Esophagus squamous epithelium (tissue), 5 donors: Measurements from ENCODE around the gene GATA6. TPM values are rescaled to one million over a fixed set of nuclear protein-coding genes. Genes with fewer than 3 reads are reported as not detected.

Experiments
- DNase-seq: peaks from one replicate; lab custom pipeline; 2025; lab: John Stamatoyannopoulos, UW
- H3K27ac ChIP-seq, 4 donors: fragments of 200-600 bp; sonication (generic); one replicate each; pipeline ENCODE4 v1.5.1; 2016 to 2019; ENCODE audit warnings: mild to moderate bottlenecking in 1 of 4
- H3K27me3 ChIP-seq, 4 donors: fragments of 200-600 bp; sonication (generic); 1 replicate in 3 of 4; 2 replicates in 1 of 4; pipeline versions ENCODE4 v1.5.1 to v1.6.0; 2017 to 2021; ENCODE audit warnings: antibody characterized with exemption in 1 of 4
- H3K36me3 ChIP-seq, 3 donors: fragments of 200-600 bp; sonication (generic); one replicate each; pipeline ENCODE4 v1.5.1; 2016 to 2019
- H3K4me1 ChIP-seq, 3 donors: fragments of 200-600 bp; sonication (generic); one replicate each; pipeline ENCODE4 v1.5.1; 2017 to 2019
- H3K4me3 ChIP-seq, 4 donors: fragments of 200-600 bp; sonication (generic); 1 replicate in 3 of 4; 2 replicates in 1 of 4; pipeline ENCODE4 v1.5.1; 2016 to 2019; ENCODE audit warnings: mild to moderate bottlenecking in 2 of 4, moderate library complexity in 1 of 4
- H3K9me3 ChIP-seq, 3 donors: fragments of 200-600 bp; sonication (generic); one replicate each; pipeline ENCODE4 v1.5.1; 2016 to 2019
- CTCF ChIP-seq, 6 experiments: fragments of 450-650 bp in 4 of 6; fragments of 200-600 bp in 2 of 6; sonication (generic) in 2 of 6; IDR thresholded peaks; one replicate each; pipeline ENCODE4 v1.5.1; 2016 to 2019; ENCODE audit warnings: antibody characterized with exemption in 6 of 6, mild to moderate bottlenecking in 4 of 6, moderate library complexity in 4 of 6
- POLR2A ChIP-seq, 4 donors: fragments of 450-650 bp; IDR thresholded peaks; one replicate each; pipeline ENCODE4 v1.6.1; 2017; ENCODE audit warnings: antibody characterized with exemption in 4 of 4, mild to moderate bottlenecking in 4 of 4, moderate library complexity in 3 of 4
- WGBS, 2 donors: methylation state at CpG; one replicate each; pipeline ENCODE4 v1.1.5; 2018; 5-methylcytosine and 5-hydroxymethylcytosine counted together
- intact Hi-C: fragments of 100-400 bp; cut with DNase I; formaldehyde crosslinking; loops from one replicate; pipeline ENCODE4 v1.15.0; 2022
- total RNA-seq, 4 donors: library from RNA; depleted of rRNA; stranded (reverse); fragments of >200 nt; gene quantifications; one replicate each; pipeline ENCODE4 v1.1.0, GENCODE V29; 2016
- donor health status: DM: yes; HTN: yes; CAD: no.

The GATA6 gene
- total RNA-seq, 4 donors from 2014 or later: 0.08 to 2.2 (median 1.2) TPM

GRCh38 chr18:22185273-22185672 lies 15.9 kb downstream of the GATA6 start:
- H3K4me1 ChIP-seq: no peaks in the 10 kb centered on the region
- intact Hi-C loops: no loop called here
- peaks cover 0 to 65% (median 0%) of the 10 kb centered on the region in 4 donors for H3K27me3 ChIP-seq
- no peak overlapping the region for H3K4me3 ChIP-seq
- no peak for DNase-seq
- no peak overlapping the region for H3K27ac ChIP-seq
- WGBS, 2 donors: 83 to 94% methylated on average over 1 to 6 of the region's 6 CpGs
- H3K36me3 ChIP-seq: peaks cover 0 to 5% (median 0%) of the 10 kb centered on the region in 3 donors
- no peaks in the 10 kb centered on the region for H3K9me3 ChIP-seq
- TF ChIP-seq CTCF (IDR thresholded peaks at IDR 0.05): no peak
- no peak for TF ChIP-seq POLR2A (IDR thresholded peaks at IDR 0.05)

DNA sequence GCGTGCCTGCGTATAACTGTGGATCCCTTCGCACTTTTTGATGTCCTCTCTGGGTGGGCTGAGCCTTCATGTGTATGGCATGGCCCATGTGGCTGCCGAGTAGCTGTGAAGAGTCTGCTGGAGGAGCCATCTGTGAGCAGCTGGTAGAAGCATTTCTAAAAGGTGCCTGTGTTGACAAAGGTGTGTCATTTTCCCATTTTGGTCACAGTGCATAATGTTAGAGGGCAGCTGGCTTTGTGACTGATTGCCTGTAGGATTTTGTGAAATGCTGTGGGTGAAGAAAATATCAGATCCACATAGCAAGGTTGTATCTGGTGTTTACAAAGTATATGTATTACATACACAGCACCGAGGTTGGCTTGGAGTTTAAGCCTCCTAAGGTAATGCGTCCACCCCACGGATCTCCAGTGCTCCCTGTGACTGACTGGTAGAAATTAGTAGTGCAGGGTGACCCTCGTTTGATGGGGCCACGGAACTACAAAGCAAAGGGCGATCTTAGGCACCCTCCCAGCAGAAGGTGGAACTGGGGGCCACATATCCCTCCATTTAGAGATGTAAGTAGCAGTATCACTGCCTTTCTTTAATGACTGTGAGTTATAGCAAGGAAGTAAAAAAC lies 16.5 kb downstream of the GATA6 start:
- peaks cover 0 to 5% (median 0%) of the 10 kb centered on the region in 3 donors for H3K36me3 ChIP-seq
- intact Hi-C loops: no loop called here
- no peak for TF ChIP-seq POLR2A (IDR thresholded peaks at IDR 0.05)
- TF ChIP-seq CTCF (IDR thresholded peaks at IDR 0.05): no peak
- H3K4me1 ChIP-seq: no peaks in the 10 kb centered on the region
- H3K4me3 ChIP-seq: no peak overlapping the region
- no peaks in the 10 kb centered on the region for H3K9me3 ChIP-seq
- H3K27me3 ChIP-seq: peaks cover 0 to 65% (median 0%) of the 10 kb centered on the region in 4 donors
- no peak for DNase-seq
- 88 to 97% methylated on average over 7 to 9 of the region's 10 CpGs for WGBS, 2 donors
- H3K27ac ChIP-seq: no peak overlapping the region

DNA sequence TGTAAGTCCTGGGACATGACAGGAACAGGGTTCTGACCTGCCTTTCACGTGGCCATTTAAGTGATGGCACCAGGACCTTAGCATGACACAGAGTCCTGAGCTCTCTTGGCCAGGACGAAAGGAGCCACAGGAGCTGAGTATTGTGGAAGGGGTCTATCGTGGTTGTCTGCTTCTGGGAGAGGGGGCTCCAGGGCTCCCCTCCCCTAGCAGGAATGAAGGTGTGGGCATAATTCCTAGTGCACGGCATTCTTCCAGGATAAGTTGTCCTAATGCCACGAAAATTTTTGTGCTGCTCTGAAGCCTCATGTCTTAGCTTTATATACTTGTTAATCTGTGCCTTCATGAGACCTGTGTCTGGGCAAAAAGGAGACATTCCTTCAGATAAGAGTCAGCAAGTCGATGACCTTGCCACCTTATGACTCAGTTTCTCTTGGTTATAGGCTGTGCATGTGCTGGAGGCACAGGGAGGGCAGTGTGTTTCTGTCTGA lies 17.1 kb downstream of the GATA6 start:
- intact Hi-C loops: no loop called here
- peaks cover 0 to 63% (median 0%) of the 10 kb centered on the region in 4 donors for H3K27me3 ChIP-seq
- H3K27ac ChIP-seq: no peak overlapping the region
- H3K36me3 ChIP-seq: peaks cover 0 to 5% (median 0%) of the 10 kb centered on the region in 3 donors
- no peak overlapping the region for H3K4me3 ChIP-seq
- H3K4me1 ChIP-seq: no peaks in the 10 kb centered on the region
- H3K9me3 ChIP-seq: no peaks in the 10 kb centered on the region
- no peak for DNase-seq
- WGBS, 2 donors: 67 to 74% methylated on average over 4 to 6 of the region's 6 CpGs
- no peak for TF ChIP-seq CTCF (IDR thresholded peaks at IDR 0.05)
- TF ChIP-seq POLR2A (IDR thresholded peaks at IDR 0.05): no peak

DNA sequence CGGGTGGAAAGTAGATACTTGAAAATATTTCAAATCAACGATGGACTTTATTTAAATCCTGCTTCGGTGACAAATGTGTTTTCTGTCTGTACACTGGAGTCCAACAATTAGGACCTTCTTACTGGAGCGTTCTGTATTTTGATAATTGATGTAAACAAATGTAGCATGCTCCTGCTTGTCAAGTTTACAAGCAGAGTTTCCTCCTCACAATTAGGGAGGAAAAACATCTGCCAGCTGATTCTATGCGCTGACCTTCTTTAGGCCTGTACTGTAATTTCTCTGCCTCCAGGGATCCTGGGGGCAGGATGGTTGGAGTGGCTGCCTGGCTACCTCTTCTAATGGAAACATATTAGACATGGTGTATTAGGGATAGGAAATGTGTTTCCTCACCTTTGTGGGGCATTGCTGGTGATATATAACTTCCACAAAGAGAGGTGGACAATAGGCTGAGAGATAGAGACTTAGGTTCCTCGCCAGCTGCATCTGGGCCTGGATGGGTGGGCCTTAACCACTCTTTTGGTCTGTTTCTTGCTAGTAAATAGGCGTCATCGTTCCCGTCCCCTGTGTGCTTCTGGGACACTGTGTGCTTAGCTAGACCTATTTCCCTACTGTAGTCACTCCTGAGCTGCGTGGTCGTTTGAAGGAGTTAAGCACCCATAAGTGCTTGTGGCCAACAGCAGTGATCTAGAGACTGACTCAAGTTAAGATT lies 19.3 kb downstream of the GATA6 start:
- H3K27ac ChIP-seq: no peak overlapping the region
- no peaks in the 10 kb centered on the region for H3K9me3 ChIP-seq
- intact Hi-C loops: no loop called here
- H3K4me3 ChIP-seq: no peak overlapping the region
- H3K36me3 ChIP-seq: peaks cover 0 to 5% (median 0%) of the 10 kb centered on the region in 3 donors
- no peak for DNase-seq
- no peaks in the 10 kb centered on the region for H3K4me1 ChIP-seq
- peaks cover 0 to 84% (median 0%) of the 10 kb centered on the region in 4 donors for H3K27me3 ChIP-seq
- 82 to 90% methylated on average over 11 of the region's 11 CpGs for WGBS, 2 donors
- TF ChIP-seq POLR2A (IDR thresholded peaks at IDR 0.05) (no peak), CTCF (IDR thresholded peaks at IDR 0.05) (no peak)
